Adipocyte (in vitro differentiated cells): ENCODE measurements around the gene SNRPD1.
A peak's percentile ranks its signal among the peaks of the same experiment; 100 is the strongest.
"Not testable (repeated sequence)": the region's sequence is repeated elsewhere in the genome, so short reads cannot be mapped to it uniquely, and the experiment has no call there.

Source experiments
- DNase-seq: peaks from one replicate; pipeline ENCODE4 v3.0.0-alpha.2; 2015; ENCODE audit warnings: low read depth
- H3K27me3 ChIP-seq: replicated peaks from 2 replicates; pipeline ENCODE4 v1.7.0; 2013; ENCODE audit warnings: mild to moderate bottlenecking, low read length, moderate library complexity; ENCODE audit not compliant: control insufficient read depth, insufficient read depth
- H3K36me3 ChIP-seq: 2 replicates; pipeline ENCODE4 v1.7.0; 2013; ENCODE audit warnings: low read length, mild to moderate bottlenecking, moderate library complexity; ENCODE audit not compliant: control insufficient read depth, insufficient read depth, severe bottlenecking
- H3K4me1 ChIP-seq: 2 replicates; pipeline ENCODE4 v1.7.0; 2013; ENCODE audit warnings: mild to moderate bottlenecking, low read length, moderate library complexity; ENCODE audit not compliant: control insufficient read depth, insufficient read depth
- H3K4me3 ChIP-seq: 2 replicates; pipeline ENCODE4 v1.7.0; 2013; ENCODE audit warnings: mild to moderate bottlenecking, low read length, moderate library complexity
- H3K9ac ChIP-seq: 2 replicates; pipeline ENCODE4 v1.7.0; 2013; ENCODE audit warnings: mild to moderate bottlenecking, low read length, moderate library complexity
- H3K9me3 ChIP-seq: 2 replicates; pipeline ENCODE4 v1.7.0; 2013; ENCODE audit warnings: mild to moderate bottlenecking, low read length, moderate library complexity; ENCODE audit not compliant: control insufficient read depth

SNRPD1 gene

DNA sequence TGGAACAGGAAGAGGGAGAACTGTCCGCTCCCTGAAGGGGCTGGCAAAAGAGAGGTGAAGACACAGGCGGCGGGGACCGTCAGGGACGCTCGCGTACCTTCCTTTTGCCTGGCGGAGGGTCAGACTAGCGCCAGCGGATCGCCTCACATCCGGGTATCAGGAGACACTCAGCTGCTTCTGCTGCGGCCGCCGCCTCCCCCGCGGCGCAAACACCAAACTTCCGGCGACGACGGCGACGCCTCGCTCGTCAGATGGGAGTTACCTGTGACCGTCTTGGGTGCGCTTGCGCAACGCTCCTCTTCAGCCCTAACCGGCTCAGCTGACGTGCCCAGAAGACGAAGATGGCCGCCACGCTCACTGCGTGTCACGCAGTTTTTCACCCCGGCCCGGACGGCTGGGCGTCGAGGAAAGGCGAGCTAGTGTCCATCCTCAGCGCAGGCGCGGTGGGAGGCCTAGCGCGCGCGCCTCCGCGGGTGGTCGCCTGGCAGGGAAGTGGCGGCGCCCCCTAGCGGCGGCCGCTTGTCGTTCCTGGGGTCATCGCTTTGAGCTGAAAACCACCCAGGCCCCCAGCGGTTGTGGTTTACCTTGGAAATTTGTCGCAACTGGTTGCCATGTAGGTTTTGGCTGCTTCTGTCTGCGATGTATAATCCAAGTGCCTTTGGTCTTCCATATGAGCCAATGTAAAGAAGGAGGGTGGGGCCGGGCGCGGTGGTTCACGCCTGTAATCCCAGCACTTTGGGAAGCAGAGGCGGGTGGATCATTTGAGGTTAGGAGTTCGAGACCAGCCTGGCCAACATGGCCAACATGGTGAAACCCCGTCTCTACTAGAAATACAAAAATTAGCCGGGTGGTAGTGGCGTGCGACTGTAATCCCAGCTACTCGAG, 11.3 kb upstream of the SNRPD1 start, which contains the start of gene ESCO1:
TSS of gene ESCO1 (minus strand) at position 179 of the 885 bp plus-strand sequence. CDS start 25,861 bp downstream, outside the sequence.
- peaks cover 15% of the 10 kb centered on the region for H3K4me1 ChIP-seq
- H3K9me3 ChIP-seq = no peaks in the 10 kb centered on the region
- H3K9ac ChIP-seq = peak within 1 kb of the TSS; percentile 91
- no peaks in the 10 kb centered on the region for H3K36me3 ChIP-seq
- DNase-seq = peak; percentile 97
- H3K27me3 ChIP-seq = no peaks in the 10 kb centered on the region
- H3K4me3 ChIP-seq = peak within 1 kb of the TSS; percentile 92

DNA sequence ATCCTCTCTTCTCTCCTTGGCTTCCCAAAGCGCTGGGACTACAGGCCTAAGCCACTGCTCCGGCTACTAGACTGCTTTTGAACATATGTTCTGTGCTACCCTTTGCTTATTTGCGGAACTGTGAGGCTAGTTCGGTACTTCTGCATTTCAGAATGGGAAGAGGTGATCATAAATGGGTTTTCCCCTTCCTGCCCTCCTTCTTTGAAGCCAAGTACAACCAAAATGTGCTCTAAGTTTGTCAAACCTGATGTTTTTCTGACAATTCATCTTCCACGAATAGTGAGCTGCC, 9.9 kb upstream of the SNRPD1 start:
- H3K4me1 ChIP-seq = peaks cover 15% of the 10 kb centered on the region
- DNase-seq = no peak
- H3K4me3 ChIP-seq = no peak overlapping the region
- no peaks in the 10 kb centered on the region for H3K9me3 ChIP-seq
- no peaks in the 10 kb centered on the region for H3K27me3 ChIP-seq
- H3K36me3 ChIP-seq = no peaks in the 10 kb centered on the region
- no peak overlapping the region for H3K9ac ChIP-seq

DNA sequence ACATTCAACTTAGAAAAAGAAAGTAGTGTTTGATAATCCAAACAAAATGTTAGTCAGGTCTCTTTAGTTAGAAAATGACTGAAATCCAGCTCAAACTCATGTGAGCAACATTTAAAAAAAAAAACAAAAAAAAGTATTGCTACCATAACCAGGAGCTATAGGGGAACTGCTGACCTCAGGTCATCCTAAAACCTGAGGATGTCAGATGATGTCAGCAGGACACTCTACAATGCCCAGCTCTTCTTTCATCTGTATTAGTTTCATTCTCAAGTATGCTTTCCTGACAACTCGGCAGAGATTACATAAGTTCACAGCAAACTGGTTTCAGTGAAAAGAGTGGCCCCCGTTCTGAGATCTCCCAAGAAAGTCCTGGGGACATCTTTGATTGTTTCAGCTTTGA, 7.4 kb upstream of the SNRPD1 start:
- Histone ChIP-seq H3K36me3 (no peaks in the 10 kb centered on the region), H3K27me3 (no peaks in the 10 kb centered on the region), H3K9ac (no peak overlapping the region), H3K4me1 (peaks cover 4% of the 10 kb centered on the region), H3K9me3 (no peaks in the 10 kb centered on the region), H3K4me3 (no peak overlapping the region)
- DNase-seq = no peak

DNA sequence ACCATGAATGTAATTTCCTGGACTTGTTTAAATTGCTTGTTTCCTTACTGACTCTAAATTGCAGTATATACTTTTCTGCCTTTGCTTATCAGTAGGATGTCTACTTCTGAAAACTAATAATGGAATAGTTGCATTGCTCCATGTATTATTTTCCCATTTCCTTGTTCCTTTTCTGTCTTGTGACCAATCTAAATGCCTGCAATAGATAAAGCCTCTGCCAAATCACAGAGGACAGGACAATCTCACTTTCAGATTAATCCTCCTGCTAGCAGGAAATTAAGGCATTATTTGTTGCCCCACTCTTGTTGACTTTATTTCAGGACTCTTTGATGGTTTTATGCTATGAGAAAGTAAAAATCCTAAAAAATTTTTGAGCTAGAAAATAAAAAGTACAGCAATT, 6.9 kb upstream of the SNRPD1 start:
- Histone ChIP-seq H3K27me3 (no peaks in the 10 kb centered on the region), H3K36me3 (no peaks in the 10 kb centered on the region), H3K9ac (no peak overlapping the region), H3K4me3 (no peak overlapping the region), H3K9me3 (no peaks in the 10 kb centered on the region), H3K4me1 (peaks cover 4% of the 10 kb centered on the region)
- no peak for DNase-seq

DNA sequence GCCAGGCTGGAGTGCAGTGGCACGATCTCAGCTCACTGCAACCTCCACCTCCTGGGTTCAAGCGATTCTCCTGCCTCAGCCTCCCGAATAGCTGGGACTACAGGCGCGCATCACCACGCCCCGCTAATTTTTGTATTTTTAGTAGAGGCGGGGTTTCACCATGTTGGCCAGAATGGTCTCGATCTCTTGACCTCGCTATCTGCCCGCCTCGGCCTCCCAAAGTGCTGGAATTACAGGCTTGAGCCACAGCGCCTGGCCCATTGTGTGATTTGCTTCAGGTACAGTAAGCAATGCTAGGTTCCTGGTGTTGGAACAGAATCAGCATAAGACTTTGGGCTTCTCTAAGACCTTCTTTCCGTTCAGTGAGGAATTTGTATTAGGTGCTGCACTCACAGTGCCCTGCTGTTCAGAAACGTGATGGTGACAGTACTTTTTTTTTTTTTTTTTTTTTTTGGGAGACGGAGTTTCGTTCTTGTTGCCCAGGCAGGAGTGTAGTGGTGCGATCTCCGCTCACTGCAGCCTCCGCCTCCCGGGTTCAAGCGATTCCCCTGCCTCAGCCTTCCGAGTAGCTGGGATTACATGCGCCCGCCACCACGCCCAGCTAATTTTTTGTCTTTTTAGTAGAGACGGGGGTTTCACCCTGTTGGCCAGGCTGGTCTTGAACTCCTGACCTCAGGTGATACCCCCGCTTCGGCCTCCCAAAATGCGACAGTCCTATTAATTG, 551 bp upstream of the SNRPD1 start:
- peaks cover 16% of the 10 kb centered on the region for H3K4me1 ChIP-seq
- not testable (repeated sequence) for DNase-seq, H3K27me3 ChIP-seq, H3K9me3 ChIP-seq, H3K36me3 ChIP-seq
- peak overlapping the region; percentile 100 for H3K4me3 ChIP-seq
- H3K9ac ChIP-seq = peak overlapping the region; percentile 97

DNA sequence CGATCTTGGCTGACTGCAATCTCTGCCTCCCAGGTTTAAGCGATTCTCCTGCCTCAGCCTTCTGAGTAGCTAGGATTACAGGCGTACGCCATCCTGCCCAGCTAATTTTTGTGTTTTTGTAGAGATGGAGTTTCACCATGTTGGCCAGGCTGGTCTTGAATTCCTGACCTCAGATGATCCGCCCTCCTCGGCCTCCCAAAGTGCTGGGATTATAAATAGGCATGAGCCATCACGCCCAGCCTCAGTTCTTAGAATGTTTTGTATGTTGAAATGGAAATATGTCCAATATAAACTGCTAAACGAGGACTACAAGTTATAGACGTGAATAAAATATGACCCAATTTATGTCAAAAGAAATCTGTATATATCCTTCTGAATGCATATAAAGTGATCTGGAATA, 9.5 kb downstream of the SNRPD1 start:
- H3K9ac ChIP-seq, H3K4me1 ChIP-seq, H3K4me3 ChIP-seq, DNase-seq, H3K9me3 ChIP-seq, H3K27me3 ChIP-seq: not testable (repeated sequence)
- H3K36me3 ChIP-seq = peaks cover 50% of the 10 kb centered on the region

DNA sequence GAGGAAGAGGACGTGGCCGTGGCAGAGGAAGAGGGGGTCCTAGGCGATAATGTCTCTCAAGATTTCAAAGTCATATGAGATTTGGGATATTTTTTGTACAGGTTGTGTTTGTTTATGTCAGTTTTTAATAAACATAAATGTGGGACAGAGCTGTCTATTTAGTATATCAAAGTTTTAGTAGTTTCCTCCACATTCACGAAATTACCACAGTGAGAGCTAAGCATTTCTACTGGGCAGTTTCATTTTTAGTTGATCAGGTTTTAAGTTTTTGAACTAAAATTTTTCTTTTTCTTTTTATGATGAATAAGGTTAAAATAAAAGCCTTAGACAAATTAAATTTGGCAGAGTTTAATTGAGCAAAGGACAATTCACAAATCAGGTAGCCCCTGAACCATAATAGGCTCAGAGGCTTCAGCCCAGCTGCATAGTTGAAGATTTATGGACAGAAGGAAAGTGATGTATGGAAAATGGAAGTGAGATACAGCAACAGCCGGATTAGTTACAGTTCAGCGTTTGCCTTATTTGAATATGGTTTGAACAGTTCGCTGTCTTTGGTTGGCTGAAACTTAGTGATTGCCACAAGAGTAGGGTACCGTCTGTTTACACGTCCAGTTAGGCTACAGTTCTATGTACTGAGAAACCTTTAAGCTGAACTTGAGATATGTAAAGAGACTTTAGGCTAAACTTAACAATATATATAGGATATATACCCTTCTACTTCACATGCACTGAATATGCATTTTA, 17.1 kb downstream of the SNRPD1 start:
- peaks cover 68% of the 10 kb centered on the region for H3K36me3 ChIP-seq
- no peak for DNase-seq

DNA sequence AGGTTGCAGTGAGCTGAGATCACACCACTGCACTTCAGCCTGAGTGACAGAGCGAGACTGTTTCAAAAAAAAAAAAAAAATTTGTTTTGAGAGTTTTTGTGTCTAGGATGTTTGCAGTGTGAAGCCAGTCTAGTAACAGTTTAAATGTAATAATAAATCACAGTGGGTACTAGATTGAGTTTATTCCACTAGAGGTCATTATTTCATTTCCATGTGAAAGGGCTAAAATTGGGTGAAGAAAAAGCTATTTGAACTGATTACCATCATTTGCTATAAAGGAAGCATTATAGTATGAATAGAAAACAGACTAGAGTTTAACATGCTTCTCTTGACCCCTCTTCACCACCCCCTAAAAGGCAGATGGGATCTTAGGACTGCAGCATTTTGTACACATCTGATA, 20.3 kb downstream of the SNRPD1 start:
- no peak overlapping the region for H3K9ac ChIP-seq
- DNase-seq = peak; percentile 19
- H3K27me3 ChIP-seq = no peaks in the 10 kb centered on the region
- no peaks in the 10 kb centered on the region for H3K9me3 ChIP-seq
- H3K4me3 ChIP-seq = no peak overlapping the region
- H3K4me1 ChIP-seq = no peaks in the 10 kb centered on the region
- peaks cover 43% of the 10 kb centered on the region for H3K36me3 ChIP-seq

More for the DNA sequence above, 17.1 kb downstream of the SNRPD1 start:
- Histone ChIP-seq H3K4me3 (no peak overlapping the region), H3K4me1 (no peaks in the 10 kb centered on the region), H3K9ac (no peak overlapping the region), H3K27me3 (no peaks in the 10 kb centered on the region), H3K9me3 (no peaks in the 10 kb centered on the region)

DNA sequence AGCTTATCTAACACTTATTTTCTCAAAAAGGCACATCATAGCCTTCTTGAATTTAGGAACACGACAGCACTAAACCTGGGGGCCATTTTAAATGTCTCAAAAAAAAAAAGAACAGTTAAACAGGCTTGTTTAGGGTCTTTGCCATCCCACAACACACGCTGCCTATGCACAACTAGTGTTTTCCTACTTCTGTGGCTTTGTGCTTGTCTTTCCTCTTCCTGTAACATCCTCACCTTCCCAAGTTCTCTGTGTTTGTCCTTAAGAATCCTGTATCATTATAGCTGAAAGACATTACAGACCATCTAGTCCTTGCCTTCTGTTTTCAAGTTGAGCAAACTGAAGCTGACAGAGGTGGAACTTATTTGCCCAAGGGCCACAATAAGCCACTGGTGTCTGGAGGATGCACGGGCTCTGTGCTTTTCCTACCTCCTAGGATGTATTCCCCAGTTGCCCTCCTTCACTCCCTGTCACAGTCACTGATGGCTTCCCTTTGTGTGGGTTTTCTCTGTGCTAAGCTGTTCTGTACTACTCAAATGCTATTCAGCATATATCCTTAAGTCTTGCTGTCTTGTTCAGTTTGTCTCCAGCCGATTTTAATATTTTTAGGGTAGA, 22.6 kb downstream of the SNRPD1 start:
- Histone ChIP-seq H3K4me1 (peaks cover 6% of the 10 kb centered on the region), H3K27me3 (no peaks in the 10 kb centered on the region), H3K9ac (no peak overlapping the region), H3K9me3 (no peaks in the 10 kb centered on the region), H3K36me3 (peaks cover 20% of the 10 kb centered on the region), H3K4me3 (no peak overlapping the region)
- DNase-seq = no peak

DNA sequence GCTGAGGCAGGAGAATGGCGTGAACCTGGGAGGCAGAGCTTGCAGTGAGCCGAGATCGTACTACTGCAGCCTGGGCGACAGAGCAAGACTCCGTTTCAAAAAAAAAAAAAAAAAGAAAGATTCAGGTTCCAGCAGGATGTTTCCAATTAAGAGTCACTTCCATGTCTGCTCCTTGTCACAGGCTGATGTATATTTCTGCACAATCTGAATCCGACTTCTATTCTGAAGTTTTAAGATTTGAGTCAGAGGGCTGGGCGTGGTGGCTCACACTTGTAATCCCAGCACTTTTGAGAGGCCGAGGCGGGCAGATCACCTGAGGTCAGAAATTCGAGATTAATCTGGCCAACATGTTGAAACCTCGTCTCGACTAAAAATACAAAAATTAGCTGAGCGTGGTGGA, 24.7 kb downstream of the SNRPD1 start:
- Histone ChIP-seq H3K4me3 (no peak overlapping the region), H3K27me3 (no peaks in the 10 kb centered on the region), H3K9me3 (no peaks in the 10 kb centered on the region), H3K9ac (no peak overlapping the region), H3K4me1 (peaks cover 6% of the 10 kb centered on the region), H3K36me3 (peaks cover 3% of the 10 kb centered on the region)
- DNase-seq = no peak

DNA sequence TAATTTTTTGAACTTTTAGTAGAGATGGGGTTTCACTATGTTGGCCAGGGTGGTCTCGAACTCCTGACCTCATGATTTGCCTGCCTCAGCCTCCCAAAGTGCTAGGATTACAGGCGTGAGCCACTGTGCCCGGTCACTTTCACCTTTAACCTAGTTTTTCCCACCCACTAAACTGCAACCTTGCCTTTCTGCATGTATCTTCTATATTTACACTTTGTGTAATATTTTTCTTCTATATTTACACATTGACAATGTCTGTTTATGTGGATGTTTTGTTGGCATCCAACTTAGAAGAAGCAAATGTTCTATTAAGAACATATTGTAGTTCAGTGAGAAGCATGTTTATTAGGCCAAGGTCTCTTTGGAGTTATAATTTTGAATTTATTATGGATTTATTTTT, 26.7 kb downstream of the SNRPD1 start:
- DNase-seq = no peak
- no peaks in the 10 kb centered on the region for H3K36me3 ChIP-seq
- H3K27me3 ChIP-seq = no peaks in the 10 kb centered on the region
- H3K9me3 ChIP-seq = no peaks in the 10 kb centered on the region
- H3K4me1 ChIP-seq = peaks cover 6% of the 10 kb centered on the region
- H3K4me3 ChIP-seq = no peak overlapping the region
- H3K9ac ChIP-seq = no peak overlapping the region
